OCI-LY3 (cell line): ENCODE measurements around the gene BPTF.

Experiments
- H2AFZ ChIP-seq: fragments of 200-600, 300-600 bp; shearing (Covaris generic); 2 replicates; pipeline ENCODE4 v1.6.0; 2014; ENCODE audit warnings: antibody characterized with exemption, low read depth, low read length
- H3K27ac ChIP-seq: fragments of 200-600, 300-600 bp; sonication (generic); 2 replicates; pipeline ENCODE4 v1.5.1; 2014; ENCODE audit warnings: mild to moderate bottlenecking, low read length, moderate library complexity, mixed read lengths
- H3K27me3 ChIP-seq: fragments of 200-600, 300-600 bp; sonication (generic); 2 replicates; pipeline ENCODE4 v1.6.1; 2014; ENCODE audit warnings: low read depth, low read length, mixed read lengths
- H3K36me3 ChIP-seq: fragments of 200-600, 300-600 bp; sonication (generic); replicated peaks from 2 replicates; pipeline ENCODE3; 2014; ENCODE audit warnings: low read depth, low read length, mixed read lengths
- H3K4me1 ChIP-seq: fragments of 300-600, 200-600 bp; sonication (generic); 2 replicates; pipeline ENCODE4 v1.6.1; 2014; ENCODE audit warnings: low read length, mixed read lengths
- H3K4me2 ChIP-seq: fragments of 200-600, 300-600 bp; sonication (generic); 2 replicates; pipeline ENCODE4 v1.6.1; 2014; ENCODE audit warnings: low read length, mixed read lengths
- H3K4me3 ChIP-seq: fragments of 300-600, 200-600 bp; sonication (generic); 2 replicates; pipeline ENCODE4 v1.5.1; 2014; ENCODE audit warnings: antibody characterized with exemption, mild to moderate bottlenecking, low read length, moderate library complexity
- H3K79me2 ChIP-seq: fragments of 300-600, 200-600 bp; shearing (Covaris generic); 2 replicates; pipeline ENCODE4 v1.6.1; 2014; ENCODE audit warnings: mild to moderate bottlenecking, low read length, mixed read lengths
- H3K9ac ChIP-seq: fragments of 300-600, 200-600 bp; shearing (Covaris generic); 2 replicates; pipeline ENCODE4 v1.6.0; 2014; ENCODE audit warnings: mild to moderate bottlenecking, low read length, moderate library complexity
- H3K9me3 ChIP-seq: fragments of 200-600, 300-600 bp; shearing (Covaris generic); 2 replicates; pipeline ENCODE4 v1.6.1; 2014; ENCODE audit warnings: low read length, mixed read lengths; ENCODE audit not compliant: insufficient read depth
- H4K20me1 ChIP-seq: fragments of 200-600, 300-600 bp; sonication (generic); 2 replicates; pipeline ENCODE4 v1.6.1; 2016; ENCODE audit warnings: low read length, mixed read lengths; ENCODE audit not compliant: insufficient read depth
- EZH2phosphoT487 ChIP-seq: fragments of 200-600 bp; shearing (Covaris generic); IDR thresholded peaks from 2 replicates; pipeline ENCODE4 v1.6.1; 2018; ENCODE audit warnings: antibody characterized with exemption, mixed run types, low read depth
- TF ChIP-seq, protein P1 (sequence below): fragments of 200-600, 300-600 bp; sonication (generic); IDR thresholded peaks from 2 replicates; pipeline ENCODE4 v1.5.1; 2014; ENCODE audit warnings: antibody characterized with exemption, low read length, low read depth

The BPTF gene

DNA sequence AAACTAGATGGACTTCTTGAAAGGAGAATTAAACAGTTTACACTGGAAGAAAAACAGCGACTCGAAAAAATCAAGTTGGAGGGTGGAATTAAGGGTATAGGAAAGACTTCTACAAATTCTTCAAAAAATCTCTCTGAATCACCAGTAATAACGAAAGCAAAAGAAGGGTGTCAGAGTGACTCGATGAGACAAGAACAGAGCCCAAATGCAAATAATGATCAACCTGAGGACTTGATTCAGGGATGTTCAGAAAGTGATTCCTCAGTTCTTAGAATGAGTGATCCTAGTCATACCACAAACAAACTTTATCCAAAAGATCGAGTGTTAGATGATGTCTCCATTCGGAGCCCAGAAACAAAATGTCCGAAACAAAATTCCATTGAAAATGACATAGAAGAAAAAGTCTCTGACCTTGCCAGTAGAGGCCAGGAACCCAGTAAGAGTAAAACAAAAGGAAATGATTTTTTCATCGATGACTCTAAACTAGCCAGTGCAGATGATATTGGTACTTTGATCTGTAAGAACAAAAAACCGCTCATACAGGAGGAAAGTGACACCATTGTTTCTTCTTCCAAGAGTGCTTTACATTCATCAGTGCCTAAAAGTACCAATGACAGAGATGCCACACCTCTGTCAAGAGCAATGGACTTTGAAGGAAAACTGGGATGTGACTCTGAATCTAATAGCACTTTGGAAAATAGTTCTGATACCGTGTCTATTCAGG lies 85.9 kb downstream of the BPTF start:
- peaks cover 39% of the 10 kb centered on the region for H3K36me3 ChIP-seq
- H4K20me1 ChIP-seq: peaks cover 5% of the 10 kb centered on the region; the same call in 1 of the 2 replicates
- H2AFZ ChIP-seq: no peak overlapping the region
- no peaks in the 10 kb centered on the region for H3K79me2 ChIP-seq
- no peak for TF ChIP-seq EZH2phosphoT487
- TF ChIP-seq, protein P1, sequence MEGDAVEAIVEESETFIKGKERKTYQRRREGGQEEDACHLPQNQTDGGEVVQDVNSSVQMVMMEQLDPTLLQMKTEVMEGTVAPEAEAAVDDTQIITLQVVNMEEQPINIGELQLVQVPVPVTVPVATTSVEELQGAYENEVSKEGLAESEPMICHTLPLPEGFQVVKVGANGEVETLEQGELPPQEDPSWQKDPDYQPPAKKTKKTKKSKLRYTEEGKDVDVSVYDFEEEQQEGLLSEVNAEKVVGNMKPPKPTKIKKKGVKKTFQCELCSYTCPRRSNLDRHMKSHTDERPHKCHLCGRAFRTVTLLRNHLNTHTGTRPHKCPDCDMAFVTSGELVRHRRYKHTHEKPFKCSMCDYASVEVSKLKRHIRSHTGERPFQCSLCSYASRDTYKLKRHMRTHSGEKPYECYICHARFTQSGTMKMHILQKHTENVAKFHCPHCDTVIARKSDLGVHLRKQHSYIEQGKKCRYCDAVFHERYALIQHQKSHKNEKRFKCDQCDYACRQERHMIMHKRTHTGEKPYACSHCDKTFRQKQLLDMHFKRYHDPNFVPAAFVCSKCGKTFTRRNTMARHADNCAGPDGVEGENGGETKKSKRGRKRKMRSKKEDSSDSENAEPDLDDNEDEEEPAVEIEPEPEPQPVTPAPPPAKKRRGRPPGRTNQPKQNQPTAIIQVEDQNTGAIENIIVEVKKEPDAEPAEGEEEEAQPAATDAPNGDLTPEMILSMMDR: no peak
- H3K4me1 ChIP-seq: peaks cover 6% of the 10 kb centered on the region
- no peak overlapping the region for H3K4me3 ChIP-seq
- no peaks in the 10 kb centered on the region for H3K27me3 ChIP-seq
- no peak overlapping the region for H3K4me2 ChIP-seq
- H3K9ac ChIP-seq: no peak overlapping the region
- H3K27ac ChIP-seq: no peak overlapping the region
- H3K9me3 ChIP-seq: no peaks in the 10 kb centered on the region

DNA sequence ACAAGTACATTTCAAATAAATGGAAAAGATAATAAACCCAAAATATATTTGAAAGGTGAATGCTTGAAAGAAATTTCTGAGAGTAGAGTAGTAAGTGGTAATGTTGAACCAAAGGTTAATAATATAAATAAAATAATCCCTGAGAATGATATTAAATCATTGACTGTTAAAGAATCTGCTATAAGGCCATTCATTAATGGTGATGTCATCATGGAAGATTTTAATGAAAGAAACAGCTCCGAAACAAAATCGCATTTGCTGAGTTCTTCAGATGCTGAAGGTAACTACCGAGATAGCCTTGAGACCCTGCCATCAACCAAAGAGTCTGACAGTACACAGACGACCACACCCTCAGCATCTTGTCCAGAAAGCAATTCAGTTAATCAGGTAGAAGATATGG lies 86.8 kb downstream of the BPTF start:
- H3K4me2 ChIP-seq: no peak overlapping the region
- peaks cover 39% of the 10 kb centered on the region for H3K36me3 ChIP-seq
- no peaks in the 10 kb centered on the region for H3K79me2 ChIP-seq
- no peak overlapping the region for H2AFZ ChIP-seq
- H3K9ac ChIP-seq: no peak overlapping the region
- no peak overlapping the region for H3K4me3 ChIP-seq
- no peaks in the 10 kb centered on the region for H3K9me3 ChIP-seq
- TF ChIP-seq EZH2phosphoT487: no peak
- TF ChIP-seq, protein P1: no peak
- H3K4me1 ChIP-seq: peaks cover 6% of the 10 kb centered on the region
- peaks cover 5% of the 10 kb centered on the region; the same call in 1 of the 2 replicates for H4K20me1 ChIP-seq
- H3K27me3 ChIP-seq: no peaks in the 10 kb centered on the region
- no peak overlapping the region for H3K27ac ChIP-seq

DNA sequence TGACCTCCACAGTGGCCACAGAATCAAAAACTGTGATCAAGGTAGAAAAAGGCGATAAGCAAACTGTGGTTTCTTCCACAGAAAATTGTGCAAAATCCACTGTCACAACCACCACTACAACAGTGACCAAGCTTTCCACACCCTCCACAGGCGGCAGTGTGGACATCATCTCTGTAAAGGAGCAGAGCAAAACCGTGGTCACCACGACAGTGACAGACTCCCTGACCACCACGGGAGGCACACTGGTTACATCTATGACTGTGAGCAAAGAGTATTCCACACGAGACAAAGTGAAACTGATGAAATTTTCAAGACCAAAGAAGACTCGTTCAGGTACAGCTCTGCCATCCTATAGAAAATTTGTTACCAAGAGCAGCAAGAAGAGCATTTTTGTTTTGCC lies 87.4 kb downstream of the BPTF start:
- TF ChIP-seq, protein P1: no peak
- no peak for TF ChIP-seq EZH2phosphoT487
- H3K36me3 ChIP-seq: peaks cover 39% of the 10 kb centered on the region
- no peaks in the 10 kb centered on the region for H3K79me2 ChIP-seq
- H3K4me3 ChIP-seq: no peak overlapping the region
- no peaks in the 10 kb centered on the region for H3K9me3 ChIP-seq
- no peak overlapping the region for H2AFZ ChIP-seq
- H3K4me1 ChIP-seq: peaks cover 6% of the 10 kb centered on the region
- no peak overlapping the region for H3K4me2 ChIP-seq
- no peak overlapping the region for H3K27ac ChIP-seq
- H3K9ac ChIP-seq: no peak overlapping the region
- peaks cover 5% of the 10 kb centered on the region; the same call in 1 of the 2 replicates for H4K20me1 ChIP-seq
- H3K27me3 ChIP-seq: no peaks in the 10 kb centered on the region

DNA sequence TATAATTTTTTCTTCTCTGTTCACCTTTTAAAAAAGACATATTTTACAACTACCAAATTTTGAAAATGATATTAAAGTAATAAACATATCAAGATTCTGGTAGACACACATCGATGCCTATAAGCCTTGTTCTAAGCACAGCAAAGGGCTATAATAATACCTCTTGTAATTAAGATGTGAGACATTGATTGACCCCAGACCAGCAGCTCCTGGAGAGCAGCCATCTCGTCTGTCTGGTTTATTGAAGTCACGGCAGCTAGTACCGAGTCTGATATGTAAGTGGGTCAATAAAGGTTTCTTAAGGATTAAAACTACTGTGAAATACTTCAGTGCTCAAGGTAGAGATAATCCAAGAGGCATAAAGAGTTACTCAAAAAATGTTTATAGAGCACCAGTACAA lies 94.9 kb downstream of the BPTF start:
- no peak overlapping the region for H2AFZ ChIP-seq
- H3K4me2 ChIP-seq: no peak overlapping the region
- H3K27ac ChIP-seq: no peak overlapping the region
- H3K9me3 ChIP-seq: no peaks in the 10 kb centered on the region
- peaks cover 5% of the 10 kb centered on the region; the same call in 1 of the 2 replicates for H4K20me1 ChIP-seq
- H3K36me3 ChIP-seq: peaks cover 24% of the 10 kb centered on the region
- no peaks in the 10 kb centered on the region for H3K4me1 ChIP-seq
- H3K27me3 ChIP-seq: no peaks in the 10 kb centered on the region
- no peak overlapping the region for H3K9ac ChIP-seq
- TF ChIP-seq EZH2phosphoT487: no peak
- TF ChIP-seq, protein P1: no peak
- no peak overlapping the region for H3K4me3 ChIP-seq
- H3K79me2 ChIP-seq: no peaks in the 10 kb centered on the region
